HG03280 (cell line): Measurements from ENCODE around the gene CIDEC.
"Not testable (repeated sequence)": the region's sequence is repeated elsewhere in the genome, so short reads cannot be mapped to it uniquely, and the experiment has no call there.

Source experiments
- ATAC-seq: cut with Tn5 transposase; IDR thresholded peaks from one replicate; pipeline ENCODE4 v1.9.1; 2021; ENCODE audit warnings: mild to moderate bottlenecking, moderate library complexity; ENCODE audit not compliant: unreplicated experiment

The CIDEC gene

DNA sequence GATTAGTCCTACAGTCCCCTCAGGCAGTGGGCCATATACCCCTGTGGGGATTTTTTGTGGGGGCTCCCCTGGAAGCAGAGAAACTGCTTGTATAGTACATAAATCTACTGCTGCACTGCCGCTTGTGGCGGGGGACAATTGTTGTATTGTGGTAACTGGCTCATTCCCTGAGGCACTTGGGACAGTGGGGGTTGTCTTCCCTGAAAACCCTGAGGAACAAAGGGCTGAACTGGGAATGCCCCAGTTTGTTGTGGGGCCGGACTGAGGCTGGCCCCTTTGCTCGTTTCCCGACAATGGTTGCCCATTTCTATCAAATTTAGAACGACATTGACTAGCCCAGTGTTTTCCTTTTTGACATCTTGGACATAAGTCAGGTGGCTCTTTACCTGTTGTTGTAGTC lies 28.7 kb downstream of the CIDEC start:
- not testable (repeated sequence) for ATAC-seq

DNA sequence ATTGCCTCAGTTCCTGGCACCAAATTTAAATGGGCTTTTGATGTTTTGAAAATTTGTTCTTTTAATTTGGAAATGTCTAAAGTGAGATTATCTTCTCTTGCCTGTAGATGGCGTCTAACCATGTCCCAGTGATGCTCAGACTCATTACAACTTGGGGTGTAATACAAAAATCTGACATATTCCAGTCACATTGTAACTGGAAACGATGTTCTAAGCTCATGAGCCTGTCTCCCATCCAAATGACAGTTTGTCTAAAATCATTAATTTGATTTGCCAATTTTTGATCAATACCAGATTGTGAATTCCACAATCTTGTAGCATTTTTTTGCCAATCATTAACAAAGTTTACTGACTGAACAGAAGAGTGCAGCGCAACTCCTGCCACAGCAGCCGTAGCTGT lies 31.2 kb downstream of the CIDEC start:
- ATAC-seq = not testable (repeated sequence)

DNA sequence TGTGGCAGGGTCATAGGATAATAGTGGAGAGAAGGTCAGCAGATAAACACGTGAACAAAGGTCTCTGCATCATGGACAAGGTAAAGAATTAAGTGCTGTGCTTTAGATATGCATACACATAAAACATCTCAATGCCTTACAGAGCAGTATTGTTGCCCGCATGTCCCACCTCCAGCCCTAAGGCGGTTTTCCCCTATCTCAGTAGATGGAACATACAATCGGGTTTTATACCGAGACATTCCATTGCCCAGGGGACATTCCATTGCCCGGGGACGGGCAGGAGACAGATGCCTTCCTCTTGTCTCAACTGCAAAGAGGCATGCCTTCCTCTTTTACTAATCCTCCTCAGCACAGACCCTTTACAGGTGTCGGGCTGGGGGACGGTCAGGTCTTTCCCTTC lies 32.2 kb downstream of the CIDEC start:
- not testable (repeated sequence) for ATAC-seq

DNA sequence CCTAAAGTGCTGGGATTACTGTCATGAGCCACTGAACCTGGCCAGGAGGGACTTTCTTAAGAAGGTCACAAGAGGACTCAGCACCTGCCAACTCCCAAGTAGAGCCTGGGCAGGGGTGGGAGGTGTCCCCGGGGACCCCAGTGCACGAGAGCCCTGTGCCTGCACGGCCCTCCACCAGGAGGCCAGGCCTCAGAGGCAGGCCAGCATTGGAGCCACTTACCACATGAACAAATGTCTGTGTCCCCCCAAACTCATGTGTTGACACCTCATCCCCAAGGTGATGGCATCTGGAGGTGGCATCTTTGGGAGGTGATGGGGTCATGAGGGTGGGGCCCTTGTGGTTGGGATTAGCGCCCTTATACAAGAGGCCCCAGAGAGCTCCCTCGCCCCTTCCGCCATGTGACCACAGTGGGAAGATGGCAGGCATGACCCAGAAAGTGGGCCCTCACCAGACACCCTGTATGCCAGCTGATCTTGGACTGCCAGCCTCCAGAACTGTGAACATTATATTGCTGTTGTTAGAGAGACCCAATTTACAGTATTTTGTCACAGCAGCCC lies 33.0 kb downstream of the CIDEC start:
- no peak for ATAC-seq

DNA sequence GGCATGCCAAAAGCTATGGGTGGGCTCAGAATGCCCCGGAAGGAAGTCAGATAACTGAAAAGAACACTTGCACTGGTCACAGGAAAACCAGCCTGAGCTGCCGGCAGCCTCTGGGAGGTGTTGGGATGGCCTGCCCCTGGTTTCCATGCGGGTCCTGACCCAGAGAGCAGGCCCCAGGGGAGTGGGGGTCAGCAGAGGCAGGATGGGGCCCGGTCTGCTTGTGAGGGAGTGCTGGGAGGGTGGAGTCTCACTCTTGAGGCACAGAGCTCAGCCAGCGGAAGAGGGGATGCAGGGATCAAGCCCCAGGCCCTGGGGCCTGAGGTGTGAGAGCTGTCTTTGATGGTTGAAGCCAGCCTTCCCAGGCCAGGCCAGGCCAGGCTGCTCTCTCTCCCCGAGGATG lies 33.8 kb downstream of the CIDEC start:
- no peak for ATAC-seq

DNA sequence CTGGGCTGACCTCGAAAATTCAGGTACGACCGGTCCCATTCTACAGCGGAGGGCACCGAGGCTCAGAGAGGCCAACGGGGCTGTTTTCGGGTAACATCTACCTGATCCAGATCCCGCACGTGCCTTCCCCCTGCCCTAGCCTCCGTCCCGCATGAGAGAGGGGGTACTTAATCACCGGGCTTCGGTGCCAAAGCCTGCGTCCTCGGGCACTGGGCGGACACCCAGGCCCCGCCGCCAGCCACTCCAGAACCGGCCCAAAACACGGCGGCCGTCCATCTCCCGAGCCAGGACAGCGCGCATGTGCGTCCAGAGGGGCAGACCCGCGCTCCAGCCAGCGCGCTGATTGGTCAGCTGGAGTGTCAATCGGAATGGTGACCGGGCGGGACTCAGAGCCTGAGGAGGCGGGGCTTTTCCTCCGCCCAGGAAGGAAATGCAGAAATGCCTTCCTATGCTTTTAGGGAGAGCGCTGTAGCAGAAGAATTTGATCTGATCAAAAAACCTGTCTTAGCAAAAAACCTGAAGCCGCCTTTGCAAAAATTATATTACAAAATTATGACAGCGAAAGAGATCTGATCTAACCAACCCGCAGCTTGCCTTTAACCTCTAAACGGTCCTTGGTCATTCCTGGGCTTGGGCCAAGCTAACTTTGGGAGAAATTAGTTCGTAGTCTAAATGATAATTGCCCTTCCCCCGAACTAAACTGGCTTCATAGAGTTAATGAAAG lies 36.2 kb downstream of the CIDEC start, which contains the start of gene RPUSD3:
Gene RPUSD3, minus strand, starts transcription at position 294 of the 724 bp plus-strand sequence. Its CDS starts 18 bp downstream, at position 276.
- peak; percentile 98 for ATAC-seq

DNA sequence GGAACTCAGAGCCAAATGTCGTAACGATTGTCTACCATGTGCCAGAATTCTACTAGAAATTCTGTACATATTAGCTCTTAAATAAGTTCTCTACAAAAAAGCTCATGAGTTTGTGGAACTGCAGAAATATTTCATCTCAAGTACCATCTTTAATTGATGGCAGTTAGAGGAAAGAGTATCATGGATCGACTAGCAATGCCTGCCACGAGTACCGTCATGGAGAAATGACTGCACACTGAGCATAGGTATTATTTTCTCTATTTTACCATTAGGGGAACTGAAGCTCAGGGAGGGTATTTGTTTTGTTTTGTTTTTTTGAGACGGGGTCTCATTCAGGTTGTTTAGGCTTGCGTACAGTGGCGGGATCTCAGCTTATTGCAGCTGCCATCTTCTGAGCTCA lies 39.0 kb downstream of the CIDEC start:
- ATAC-seq = no peak

DNA sequence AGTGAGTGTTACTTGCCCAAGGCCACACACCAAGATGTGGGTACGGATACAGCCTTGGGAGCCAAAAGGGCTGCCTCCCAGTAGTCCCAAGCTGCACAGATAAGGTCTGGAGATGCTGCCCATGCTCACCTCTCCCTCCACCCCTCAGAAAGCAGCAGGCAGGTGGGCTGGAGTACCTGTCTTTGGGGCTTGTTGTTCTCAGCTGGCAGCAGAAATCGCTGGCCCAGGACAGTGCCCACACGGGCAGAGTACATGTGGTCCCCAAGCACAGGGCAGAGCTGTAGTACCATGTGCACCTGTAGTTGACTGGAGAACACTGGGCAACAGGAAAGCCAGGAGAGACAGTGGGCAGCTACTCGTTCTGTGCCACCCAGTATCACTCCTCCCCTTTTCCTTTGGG lies 41.2 kb downstream of the CIDEC start:
- ATAC-seq = no peak

DNA sequence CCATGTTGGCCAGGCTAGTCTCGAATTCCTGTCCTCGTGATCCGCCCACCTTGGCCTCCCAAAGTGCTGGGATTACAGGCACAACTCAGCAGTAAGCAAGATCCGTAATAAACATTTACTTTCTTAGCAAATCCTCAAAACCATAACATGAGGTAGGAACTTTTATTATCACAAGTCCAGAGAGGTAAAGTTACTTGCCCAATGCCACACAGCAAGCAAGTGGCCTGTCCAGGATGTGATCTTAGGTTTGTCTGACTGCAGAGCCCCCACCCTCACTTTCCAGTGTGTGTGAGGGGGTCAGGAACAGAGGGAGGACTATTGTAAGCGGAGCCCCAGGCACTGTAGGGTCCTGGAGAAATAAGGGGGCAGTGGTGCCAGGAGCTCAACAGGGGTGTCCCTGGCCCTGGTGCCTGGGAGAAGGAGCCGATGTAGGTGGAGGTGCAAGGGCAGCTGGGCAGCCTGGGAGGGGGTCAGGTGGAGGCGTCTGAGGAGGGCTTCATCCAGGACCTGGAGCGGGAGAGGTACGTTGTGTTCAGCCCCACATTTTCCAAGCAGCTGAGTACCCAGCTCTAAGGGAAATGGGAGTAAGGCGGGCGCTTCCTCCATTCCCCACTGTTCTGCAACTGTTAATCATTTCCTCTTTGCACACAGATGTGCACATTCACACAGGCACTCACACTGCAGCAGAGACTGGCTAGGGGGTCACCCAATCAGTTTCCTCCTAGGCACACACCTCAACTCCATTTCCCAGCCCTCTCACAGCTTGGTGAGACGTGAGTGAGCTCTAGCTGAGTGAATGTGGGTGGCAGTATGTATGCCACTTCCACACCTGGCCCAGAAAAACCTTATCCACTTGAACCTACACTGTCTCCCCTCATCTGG lies 42.1 kb downstream of the CIDEC start:
- ATAC-seq = no peak

DNA sequence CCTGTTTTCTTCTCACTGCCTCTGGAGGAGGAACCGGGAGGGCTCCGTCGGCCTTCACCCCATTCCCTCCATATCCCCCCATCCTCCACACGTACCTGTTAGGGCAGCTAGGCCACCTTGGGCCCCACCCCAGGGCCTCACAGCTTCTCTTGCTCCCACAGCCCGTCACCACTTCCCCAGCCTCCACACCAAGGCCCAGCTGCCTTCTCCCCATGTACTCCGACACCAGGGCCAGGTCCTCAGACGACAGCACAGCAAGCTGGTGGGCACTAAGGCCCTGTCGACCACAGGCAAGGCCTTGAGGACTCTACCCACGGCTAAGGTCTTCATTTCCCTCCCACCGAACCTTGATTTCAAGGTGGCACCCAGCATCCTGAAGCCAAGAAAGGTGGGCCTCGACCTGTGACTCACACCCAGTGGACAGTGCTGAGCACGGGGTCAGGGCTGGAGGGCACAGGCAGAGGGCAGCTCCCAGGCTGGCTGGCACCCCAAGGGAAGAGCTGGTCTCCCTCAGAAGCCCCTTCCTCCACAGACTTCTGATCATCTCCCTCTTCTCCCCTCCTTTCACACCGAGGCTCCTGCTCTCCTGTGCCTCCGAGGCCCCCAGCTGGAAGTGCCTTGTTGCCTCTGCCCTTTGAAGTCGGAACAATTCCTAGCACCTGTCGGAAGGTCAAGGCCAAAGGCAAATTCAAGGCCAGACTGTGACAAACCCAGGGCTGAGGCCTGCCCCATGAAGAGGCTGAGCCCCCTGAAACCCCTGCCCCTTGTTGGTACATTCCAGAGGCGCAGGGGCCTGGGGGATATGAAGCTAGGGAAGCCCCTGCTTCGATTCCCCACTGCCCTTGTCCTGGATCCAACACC lies 45.3 kb downstream of the CIDEC start:
- ATAC-seq = no peak

DNA sequence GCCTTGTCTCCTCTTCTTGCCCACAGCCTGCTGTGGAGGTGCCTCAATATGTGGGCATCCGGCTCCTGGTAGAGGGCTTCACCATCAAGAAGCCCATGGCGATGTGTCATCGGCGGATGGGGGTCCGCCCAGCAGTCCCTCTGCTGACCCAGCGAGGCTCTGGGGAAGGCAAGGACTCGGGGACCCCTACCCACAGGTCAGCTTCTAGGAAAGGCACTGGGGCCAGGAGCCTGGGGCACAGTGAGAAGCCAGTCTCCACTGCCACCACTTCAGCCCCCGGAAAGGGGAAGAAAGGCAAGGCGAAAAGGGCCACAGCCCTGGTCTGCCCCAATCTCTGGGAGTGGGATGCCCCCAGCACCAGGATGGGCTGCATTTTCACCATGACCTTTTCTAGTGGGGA lies 47.0 kb downstream of the CIDEC start:
- no peak for ATAC-seq

DNA sequence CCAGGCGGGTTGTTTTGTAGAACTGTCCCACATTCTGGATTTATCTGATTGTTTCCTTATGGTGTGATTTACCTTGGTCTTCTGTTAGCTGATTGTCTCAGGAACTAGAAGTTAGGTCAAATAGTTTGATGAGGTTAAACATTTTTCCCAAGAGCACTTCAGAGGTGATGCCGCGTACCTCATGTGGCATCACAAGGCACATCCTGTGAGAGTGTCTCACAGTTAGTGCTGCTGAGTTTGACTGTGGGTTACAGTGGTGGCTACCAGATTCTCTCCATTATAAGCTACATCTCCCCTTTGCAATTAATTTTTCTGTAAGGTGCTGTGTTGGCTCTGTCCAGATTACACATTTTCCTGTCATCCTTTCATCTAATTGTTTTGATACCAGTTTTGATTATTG lies 48.8 kb downstream of the CIDEC start:
- ATAC-seq = no peak

DNA sequence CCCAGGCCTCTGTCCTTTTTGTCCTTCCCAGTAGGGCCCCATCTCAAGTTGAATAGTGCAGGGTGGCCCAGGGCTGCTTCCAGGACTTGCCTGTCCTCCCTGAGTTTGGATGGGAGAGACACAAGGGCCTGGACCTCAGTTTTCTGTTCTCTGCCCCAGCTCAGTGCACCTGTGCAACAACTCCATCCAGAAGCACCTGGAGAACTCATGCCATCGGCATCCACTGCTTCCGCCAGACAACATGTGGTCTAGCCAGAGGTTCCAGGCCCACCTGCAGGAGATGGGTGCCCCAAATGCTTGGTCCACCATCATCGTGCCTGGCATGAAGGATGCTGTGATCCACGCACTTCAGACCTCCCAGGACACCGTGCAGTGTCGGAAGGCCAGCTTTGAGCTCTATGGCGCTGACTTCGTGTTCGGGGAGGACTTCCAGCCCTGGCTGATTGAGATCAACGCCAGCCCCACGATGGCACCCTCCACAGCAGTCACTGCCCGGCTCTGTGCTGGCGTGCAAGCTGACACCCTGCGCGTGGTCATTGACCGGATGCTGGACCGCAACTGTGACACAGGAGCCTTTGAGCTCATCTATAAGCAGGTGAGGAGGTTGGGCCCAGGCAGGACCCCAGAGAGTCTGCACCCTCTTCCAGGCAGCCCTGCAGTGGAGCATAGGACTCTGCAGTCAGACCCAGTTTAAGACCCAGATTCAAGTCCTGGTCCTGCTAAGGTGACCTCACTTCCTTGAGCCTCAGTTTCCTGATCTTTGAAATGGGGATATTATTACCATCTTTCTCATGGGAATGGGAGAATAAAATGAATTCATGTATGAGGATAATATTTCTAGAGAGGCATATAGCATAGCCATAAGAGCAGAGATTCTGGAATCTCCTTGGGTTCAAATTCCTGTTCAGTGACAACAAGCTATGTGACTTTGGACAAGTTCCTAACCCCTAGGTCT lies 51.0 kb downstream of the CIDEC start:
- ATAC-seq = no peak

DNA sequence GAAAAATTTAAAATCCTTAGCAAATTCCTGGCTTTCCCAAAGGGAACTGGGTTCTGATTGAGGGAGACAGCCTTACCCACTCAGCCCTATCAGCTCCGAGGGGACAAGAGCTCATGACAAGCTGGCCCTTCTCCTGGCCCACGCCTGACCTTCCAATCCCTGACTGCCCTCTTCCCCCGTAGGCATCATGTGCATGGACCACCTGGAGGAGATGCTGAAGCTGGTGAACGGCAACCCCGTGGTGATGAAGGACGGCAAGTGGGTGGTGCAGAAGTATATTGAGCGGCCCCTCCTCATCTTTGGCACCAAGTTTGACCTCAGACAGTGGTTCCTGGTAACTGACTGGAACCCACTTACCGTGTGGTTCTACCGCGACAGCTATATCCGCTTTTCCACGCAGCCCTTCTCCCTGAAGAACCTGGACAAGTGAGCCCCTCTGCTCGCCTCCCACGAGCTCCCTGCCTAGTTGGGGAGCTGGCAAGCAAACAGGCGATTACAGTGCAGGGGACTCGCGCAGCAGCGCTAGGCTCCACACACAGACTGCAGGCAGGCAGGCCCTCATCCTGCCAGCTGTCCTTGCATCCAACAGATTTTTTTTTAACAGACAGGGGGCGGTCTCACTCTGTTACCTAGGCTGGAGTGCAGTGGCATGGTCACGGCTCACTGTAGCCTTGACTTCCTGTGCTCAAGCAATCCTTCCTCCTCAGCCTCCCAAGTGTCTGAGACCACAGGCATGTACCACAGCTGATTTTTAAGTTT lies 53.1 kb downstream of the CIDEC start:
- ATAC-seq = no peak

DNA sequence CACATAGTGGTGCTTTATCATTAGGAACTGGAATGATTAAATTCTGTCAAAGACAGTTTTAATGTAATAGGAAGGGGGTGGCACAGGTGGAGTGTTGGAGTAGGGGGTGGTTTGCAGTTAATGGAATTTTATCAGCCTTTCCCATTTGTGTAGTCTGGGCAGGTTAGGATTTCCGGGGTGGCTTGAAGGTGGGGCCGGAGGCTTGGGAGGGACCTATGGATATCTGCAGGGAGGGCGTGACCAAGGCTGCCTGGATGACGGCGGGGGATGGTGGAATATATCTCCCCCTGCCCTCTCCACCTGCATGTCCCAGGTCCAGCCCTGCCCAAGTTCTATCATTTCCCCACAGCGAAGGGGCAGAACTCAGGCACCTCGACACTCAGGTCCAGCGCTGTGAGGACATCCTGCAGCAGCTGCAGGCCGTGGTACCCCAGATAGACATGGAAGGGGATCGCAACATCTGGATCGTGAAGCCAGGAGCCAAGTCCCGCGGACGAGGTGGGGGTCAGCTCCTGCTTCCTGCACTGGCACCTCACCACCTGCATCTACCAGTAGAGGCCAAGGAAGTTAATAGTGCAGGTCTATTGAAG lies 54.5 kb downstream of the CIDEC start:
- ATAC-seq = no peak

DNA sequence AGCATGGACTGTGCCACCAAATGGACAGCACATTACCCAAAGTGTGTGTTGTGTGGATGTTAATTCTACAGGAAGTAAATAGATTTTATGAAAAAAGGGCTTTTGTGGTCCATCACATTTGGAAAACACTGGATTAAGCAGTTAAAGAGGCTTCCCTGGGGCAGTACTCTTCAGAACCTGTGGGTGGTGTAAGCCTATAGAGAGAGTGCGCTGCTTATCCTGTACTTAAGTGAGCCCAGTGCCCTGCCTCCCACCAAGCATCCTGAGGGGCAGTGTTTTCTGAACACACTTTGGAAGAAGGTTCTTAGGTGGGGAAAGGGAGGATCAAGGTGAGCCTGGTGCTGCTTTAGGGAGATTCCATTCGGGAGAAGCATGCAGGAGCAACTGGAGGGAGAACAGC lies 59.1 kb downstream of the CIDEC start:
- ATAC-seq = no peak

DNA sequence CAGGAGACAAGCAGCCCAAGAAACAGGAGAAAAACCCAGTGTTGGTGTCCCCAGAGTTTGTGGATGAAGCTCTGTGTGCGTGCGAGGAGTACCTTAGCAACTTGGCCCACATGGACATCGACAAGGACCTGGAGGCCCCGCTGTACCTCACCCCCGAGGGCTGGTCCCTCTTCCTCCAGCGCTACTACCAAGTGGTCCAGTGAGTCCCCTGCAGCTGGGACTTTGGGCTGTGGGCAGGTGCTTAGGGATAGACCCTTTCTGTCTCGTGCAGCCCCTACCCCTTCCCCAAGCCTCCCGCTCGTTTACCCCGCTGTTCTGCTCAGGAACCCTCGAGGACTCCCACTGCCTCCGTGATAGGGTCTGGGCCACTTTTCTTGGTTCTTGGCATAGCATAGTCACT lies 59.5 kb downstream of the CIDEC start:
- no peak for ATAC-seq

DNA sequence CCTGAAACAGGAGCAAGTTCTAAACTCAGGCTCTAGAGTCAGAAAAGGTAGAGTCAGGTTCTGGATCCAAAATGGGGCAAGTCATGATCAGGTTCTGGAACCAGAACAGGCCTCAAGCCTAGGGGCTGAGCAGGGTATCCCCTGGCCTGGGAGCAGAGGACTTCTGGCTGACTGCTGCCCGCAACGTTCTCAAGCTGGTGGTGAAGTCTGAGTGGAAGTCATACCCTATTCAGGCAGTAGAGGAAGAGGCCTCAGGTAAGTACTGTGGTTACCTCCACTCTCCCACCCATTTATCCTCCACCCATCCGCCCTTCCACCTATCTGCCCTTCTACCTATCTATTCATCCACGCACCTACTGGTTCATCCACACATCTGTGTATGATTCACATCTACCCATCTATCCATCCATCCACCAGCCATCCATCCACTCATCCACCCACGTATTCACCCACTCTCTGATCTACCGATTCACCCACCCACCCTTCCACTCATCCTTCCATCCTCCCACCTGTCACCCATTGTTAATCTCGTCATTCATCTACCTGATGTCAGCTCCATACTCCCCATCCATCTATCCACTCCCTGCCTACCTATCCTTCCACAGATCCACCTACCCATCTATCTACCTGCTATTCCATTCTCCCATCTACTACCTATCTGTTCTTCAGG lies 61.3 kb downstream of the CIDEC start:
- no peak for ATAC-seq
